ENCODE results near the gene COL8A2.
A peak's percentile ranks its signal among the peaks of the same experiment; 100 is the strongest.

COL8A2 gene

DNA sequence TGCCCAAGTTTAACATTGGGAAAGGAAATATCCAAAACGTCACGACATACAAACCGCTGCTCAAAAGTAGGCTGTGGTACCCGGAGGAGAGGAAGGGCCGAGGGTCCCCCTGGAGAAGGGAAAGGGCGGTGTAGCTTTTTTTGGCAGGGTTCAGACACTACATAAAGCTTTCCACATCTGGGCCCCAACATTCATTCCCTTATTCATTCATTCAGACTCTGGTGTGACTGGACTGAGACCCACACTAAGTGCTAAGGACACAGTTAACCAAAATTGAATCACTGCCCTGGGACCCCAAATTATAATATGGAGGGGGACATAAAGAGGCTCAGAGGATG is 10.3 kb upstream of the COL8A2 start:
- no peak for DNase-seq

- peak; percentile 64 to 82 (median 75) for DNase-seq
Measured at GRCh38 chr1:36134505-36135329, 9.7 kb upstream of the COL8A2 start.

DNA sequence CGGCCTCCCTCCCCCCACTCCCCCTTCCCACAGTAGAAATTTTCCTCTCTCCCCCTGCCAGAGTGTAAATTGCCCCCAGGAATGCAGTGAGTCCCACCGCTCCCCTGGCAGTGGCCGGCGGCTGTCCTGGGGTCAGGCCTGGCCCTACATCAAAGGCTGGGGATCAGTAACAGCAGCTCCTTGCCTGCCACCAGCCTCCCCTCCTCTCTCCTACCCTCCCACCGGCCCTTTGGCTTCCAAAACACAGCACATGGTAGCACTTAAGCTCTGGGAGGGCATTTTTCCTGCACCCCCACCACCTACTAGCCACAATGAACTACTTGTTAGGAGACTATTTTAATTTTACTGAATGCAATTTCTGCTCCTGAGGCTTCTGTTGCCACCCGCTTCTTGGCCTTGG is 9.0 kb upstream of the COL8A2 start:
- no peak for DNase-seq

GRCh38 chr1:36133484-36133883 is 8.5 kb upstream of the COL8A2 start:
- DNase-seq: peak; percentile 63 to 82 (median 77)

- no peak for DNase-seq
Measured at GRCh38 chr1:36132029-36132428, 7.0 kb upstream of the COL8A2 start.

- DNase-seq: no peak
Measured at GRCh38 chr1:36128905-36129206, 3.8 kb upstream of the COL8A2 start.

GRCh38 chr1:36128126-36128904 is 3.3 kb upstream of the COL8A2 start:
- peak in 1 of 3 donors; percentile 14 for DNase-seq

DNA sequence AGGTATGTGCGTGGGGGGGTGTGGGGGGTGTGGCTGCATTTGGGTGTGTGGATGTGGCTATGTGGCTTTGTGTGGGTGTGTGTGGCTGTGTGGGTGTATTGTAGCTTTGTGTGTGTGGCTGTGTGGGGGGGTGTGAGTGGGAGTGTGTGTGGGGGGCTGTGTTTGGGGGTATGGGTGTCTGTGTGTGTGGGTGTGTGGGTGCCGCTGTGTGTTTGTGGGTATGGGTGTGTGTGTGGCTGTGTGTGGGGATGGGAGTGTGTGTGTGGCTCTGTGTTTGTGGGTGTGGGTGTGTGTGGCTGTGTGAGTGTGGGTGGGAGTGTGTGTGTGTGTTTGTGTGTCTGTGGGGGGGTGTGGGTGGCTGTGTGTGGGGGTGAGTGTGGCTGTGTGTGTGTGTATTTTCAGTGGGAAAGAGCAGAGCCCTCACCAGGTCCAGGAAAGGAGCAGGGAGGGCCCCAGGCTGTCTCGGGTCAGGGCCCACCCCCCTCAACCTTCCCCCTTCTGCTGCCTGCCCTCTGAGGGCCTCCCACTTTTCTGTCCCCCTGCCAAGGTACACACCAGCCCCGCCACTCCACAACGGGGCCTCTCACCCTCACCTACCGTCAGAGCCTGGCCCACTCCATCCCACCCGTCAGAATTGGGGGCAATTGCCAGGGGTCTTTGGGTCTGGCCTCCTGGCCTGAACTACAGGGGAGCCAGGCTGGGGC is 1.9 kb upstream of the COL8A2 start:
- no peak for DNase-seq

- DNase-seq: no peak
Measured at GRCh38 chr1:36126005-36126716, 1.1 kb upstream of the COL8A2 start.

- no peak for DNase-seq
Measured at GRCh38 chr1:36124404-36125128, 456 bp downstream of the COL8A2 start.

DNA sequence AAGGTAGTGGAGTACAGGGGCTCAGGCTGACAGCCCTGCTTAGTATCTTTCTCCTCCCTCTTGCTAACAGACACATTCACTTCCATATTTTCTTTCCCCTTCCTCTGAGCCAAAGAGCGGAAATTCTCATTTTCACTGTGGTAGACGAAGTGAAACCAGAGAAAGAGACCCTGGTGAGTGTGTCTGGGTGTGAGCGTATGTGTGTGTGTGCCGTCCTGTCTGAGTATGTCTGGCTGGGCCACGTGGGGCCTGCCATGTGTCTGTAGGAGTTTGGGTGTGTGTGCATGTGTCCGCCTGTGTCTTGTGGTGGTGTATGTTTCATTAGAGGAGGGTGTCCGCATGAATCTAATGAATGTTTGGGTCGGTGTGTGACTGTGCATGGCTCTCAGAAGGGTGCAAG is 1.7 kb downstream of the COL8A2 start:
- DNase-seq: peak; percentile 89 to 92 (median 92)

DNA sequence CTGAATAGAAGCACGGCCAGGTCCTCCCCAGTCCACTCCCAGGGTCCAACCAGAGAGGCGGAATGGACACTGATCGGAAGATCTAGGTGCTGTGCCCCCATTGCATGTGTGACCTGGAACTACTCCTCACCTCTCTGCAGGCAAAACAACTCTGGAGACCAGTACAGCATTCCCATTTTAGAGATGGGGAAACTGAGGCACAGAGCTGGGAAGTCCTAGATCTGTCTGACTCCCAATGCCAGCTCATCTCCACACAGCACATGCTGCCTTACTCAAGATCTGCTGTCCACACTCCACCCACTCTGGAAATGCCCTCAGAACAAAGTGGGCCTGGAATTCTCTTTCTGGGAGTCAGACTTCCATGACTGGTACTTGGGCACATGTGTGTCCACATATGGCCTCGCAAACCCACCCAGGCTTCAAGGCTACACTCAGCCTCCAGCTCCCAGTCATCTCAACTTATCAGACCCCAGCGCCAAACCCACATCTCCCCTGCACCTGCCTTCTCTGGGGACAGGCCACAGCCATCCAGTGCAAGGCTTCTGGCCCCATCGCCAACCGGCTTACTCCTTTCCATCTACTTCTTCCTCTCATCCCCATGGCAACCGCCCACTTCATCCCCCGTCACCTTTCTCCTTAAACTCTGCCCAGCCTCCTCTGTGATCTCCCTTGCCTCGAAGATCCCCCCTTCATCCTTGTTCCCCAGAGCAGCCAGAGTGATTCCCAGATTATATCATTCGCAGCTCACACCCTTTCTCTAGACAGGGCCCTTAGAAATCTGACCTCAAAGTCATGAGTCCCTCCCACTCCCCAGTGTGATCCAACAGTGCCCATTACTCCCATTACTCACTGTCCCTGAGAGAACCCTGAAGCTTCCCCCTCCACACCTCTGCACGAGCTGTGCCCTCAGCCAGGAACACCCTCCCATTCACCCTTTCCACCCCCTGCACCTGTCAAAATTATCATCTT is 2.7 kb downstream of the COL8A2 start:
- peak; percentile 73 to 79 (median 75) for DNase-seq

- DNase-seq: peak; percentile 65 to 77 (median 65)
Measured at GRCh38 chr1:36119456-36119855, 5.6 kb downstream of the COL8A2 start.

DNA sequence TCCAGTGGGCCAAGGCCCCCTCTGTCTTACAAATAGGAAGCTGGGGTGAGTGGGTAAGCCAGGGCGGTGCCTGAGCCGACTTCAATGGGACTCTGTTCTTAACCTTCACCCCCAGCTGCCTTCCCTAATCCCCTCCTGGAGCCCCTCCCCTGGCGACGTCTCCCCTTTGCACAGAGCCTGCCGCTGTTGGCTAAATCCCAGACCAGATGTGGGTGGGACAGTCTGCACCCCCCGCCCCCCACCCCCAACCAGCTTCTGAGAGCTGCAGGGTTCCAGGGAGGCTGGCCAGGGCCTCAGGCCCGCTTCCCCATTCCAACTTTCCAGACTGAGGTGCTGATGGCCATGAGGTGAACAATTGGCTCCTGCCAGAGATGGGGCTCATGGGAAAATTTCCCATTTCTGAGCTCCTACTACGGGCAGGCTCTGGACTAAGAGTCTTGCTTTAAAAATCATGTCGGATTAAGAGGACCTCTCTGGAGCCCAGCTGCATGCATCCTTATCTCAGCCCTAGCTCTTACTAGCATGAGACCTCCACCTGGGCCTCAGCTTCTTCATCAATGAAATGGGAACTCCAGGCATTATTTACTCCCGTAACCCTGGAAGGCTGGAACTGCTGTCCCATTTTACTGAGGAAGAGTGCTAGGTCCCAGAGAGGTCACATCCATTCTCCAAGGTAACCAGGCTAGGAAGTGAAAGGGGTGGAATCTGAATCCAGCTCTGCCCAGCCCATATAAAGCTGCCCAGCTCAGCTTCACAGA is 6.4 kb downstream of the COL8A2 start:
- DNase-seq: no peak

- DNase-seq: no peak
Measured at GRCh38 chr1:36116901-36117300, 8.1 kb downstream of the COL8A2 start.

GRCh38 chr1:36115931-36116330 is 9.1 kb downstream of the COL8A2 start:
- DNase-seq: peak; percentile 73 to 83 (median 75)

DNA sequence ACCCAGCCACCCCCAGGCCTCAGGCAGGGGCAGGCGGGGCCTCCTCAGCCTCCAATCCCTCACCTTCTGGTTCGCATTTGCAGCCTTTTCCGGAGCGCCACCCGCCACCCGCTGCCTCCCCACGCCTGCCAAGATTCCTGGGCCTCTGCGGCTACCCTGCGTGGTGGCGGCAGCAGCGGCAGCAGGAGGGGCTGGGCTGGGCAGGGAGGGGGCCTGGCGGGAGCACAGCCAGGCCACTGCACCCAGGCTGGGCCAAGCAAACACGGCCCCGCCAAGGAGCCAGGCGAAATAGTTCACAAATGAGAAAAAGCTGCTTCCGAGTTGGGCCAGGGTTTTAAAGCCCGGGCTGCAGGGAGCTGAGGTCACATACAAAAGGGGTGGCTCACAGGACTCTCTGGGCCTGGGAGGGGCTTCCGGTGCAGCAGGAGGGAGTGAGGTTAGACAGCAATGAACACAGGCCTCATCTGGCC is 9.8 kb downstream of the COL8A2 start:
- no peak for DNase-seq

DNA sequence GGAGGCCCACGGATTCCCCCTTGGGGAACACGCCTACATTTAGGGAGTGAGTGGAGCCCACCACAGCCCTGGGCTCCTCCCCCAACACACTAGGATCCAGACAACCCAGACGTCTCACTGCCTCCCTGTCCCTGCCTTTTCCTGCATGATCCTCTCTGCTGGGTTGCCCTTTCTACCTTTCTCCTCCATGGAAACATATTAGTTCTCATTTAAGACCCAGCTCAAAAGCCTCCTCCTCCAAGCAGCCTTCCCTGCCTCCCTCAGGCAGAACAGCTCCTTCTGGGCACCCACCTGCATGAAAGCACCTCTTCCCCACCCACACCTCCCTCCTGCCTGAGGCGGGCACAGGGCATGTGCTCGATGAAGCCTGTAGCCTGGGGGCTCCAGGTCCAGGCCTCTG is 10.7 kb downstream of the COL8A2 start:
- no peak for DNase-seq

DNA sequence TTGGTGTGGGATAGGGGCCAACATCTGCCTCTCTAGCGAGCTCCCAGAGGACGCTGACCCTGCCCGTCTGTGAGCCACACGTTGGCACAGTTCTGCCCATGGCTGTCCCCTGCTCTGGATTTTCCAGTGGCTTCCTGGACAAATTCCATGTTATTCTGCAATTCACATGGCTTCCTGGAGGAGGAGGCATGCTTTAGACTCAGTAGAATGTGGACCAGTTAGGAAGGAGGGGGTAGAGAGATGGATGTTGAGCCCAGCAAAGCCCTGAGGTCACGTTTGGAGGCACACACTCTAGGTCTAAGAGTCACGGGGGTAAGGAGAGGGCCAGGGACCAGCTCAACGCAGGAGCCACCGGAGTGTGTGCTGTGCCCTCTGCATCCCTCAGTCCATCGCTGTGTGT is 12.2 kb downstream of the COL8A2 start:
- no peak for DNase-seq

GRCh38 chr1:36111151-36111550 is 13.9 kb downstream of the COL8A2 start:
- no peak for DNase-seq

Measured in suppressor macrophage treated with lipopolysaccharide for 1 hour (primary cell).